OCI-LY7 (cell line): ENCODE measurements around the gene GRK3.

ENCODE experiments used
- CTCF ChIP-seq: fragments of 200-600 bp; sonication (generic); conservative IDR thresholded peaks from 2 replicates; pipeline ENCODE4 v1.5.1; 2014; ENCODE audit warnings: mild to moderate bottlenecking, antibody characterized with exemption, low read length, moderate library complexity, mixed read lengths
- EZH2phosphoT487 ChIP-seq: fragments of 200-600 bp; sonication (generic); IDR thresholded peaks from 2 replicates; pipeline ENCODE4 v1.6.1; 2018; ENCODE audit warnings: low read depth, borderline replicate concordance, mild to moderate bottlenecking, mixed run types, antibody characterized with exemption, low read length, moderate library complexity, mixed read lengths

- no peak for TF ChIP-seq EZH2phosphoT487
- TF ChIP-seq CTCF: no peak
Observed at GRCh38 chr22:25696763-25697162, 132.3 kb downstream of the GRK3 start.
